Suprapubic skin (tissue), 4 donors: ENCODE results near the gene IQCB1. TPM values are rescaled to one million over a fixed set of nuclear protein-coding genes. Genes with fewer than 3 reads are reported as not detected.
A peak's percentile ranks its signal among the peaks of the same experiment; 100 is the strongest.

Source experiments
- DNase-seq, 2 donors: peaks; one replicate each; pipeline ENCODE4 v3.0.0-alpha.2; 2019; ENCODE audit warnings: low spot score in 2 of 2
- H3K27ac ChIP-seq: fragments of 200-600 bp; sonication (generic); one replicate; pipeline ENCODE4 v1.5.1; 2019
- H3K27me3 ChIP-seq: fragments of 200-600 bp; sonication (generic); one replicate; pipeline ENCODE4 v1.5.1; 2019
- H3K36me3 ChIP-seq: fragments of 200-600 bp; sonication (generic); one replicate; pipeline ENCODE4 v1.5.1; 2019
- H3K4me1 ChIP-seq: fragments of 200-600 bp; sonication (generic); one replicate; pipeline ENCODE4 v1.5.1; 2019
- H3K4me3 ChIP-seq: fragments of 200-600 bp; sonication (generic); one replicate; pipeline ENCODE4 v1.5.1; 2019; ENCODE audit warnings: mild to moderate bottlenecking
- H3K9me3 ChIP-seq: fragments of 200-600 bp; sonication (generic); one replicate; pipeline ENCODE4 v1.5.1; 2019
- CTCF ChIP-seq, 2 donors: fragments of 200-600 bp in 1 of 2; fragments of 450-650 bp in 1 of 2; sonication (generic) in 1 of 2; IDR thresholded peaks; one replicate each; pipeline ENCODE4 v1.5.1; 2016 to 2019; ENCODE audit warnings: antibody characterized with exemption in 2 of 2, mild to moderate bottlenecking in 1 of 2, moderate library complexity in 1 of 2
- EP300 ChIP-seq: sonication (generic); formaldehyde crosslinking; IDR thresholded peaks from one replicate; pipeline ENCODE4 v1.6.1; 2017; ENCODE audit warnings: antibody characterized with exemption
- POLR2A ChIP-seq, 2 donors: fragments of 450-650 bp; IDR thresholded peaks; one replicate each; pipeline ENCODE4 v1.6.1; 2017; ENCODE audit warnings: antibody characterized with exemption in 2 of 2, mild to moderate bottlenecking in 2 of 2, moderate library complexity in 2 of 2
- POLR2AphosphoS5 ChIP-seq, 3 donors: sonication (generic); formaldehyde crosslinking; IDR thresholded peaks; one replicate each; pipeline ENCODE4 v1.6.1; 2017; ENCODE audit warnings: antibody characterized with exemption in 3 of 3
- WGBS: methylation state at CpG from one replicate; pipeline ENCODE4 v1.1.5; 2018; 5-methylcytosine and 5-hydroxymethylcytosine counted together
- total RNA-seq, 4 donors: library from RNA; depleted of rRNA; stranded (reverse); fragments of >200 nt; gene quantifications; one replicate each; pipeline ENCODE4 v1.1.0, GENCODE V29; 2016

Gene IQCB1
- 10 to 100 TPM in 3 of 4 donors, 1 to 10 TPM in 1; 8.1 to 35.8 (median 15.0) TPM for total RNA-seq

- H3K27ac ChIP-seq = peak within 1 kb of the TSS; percentile 84
- H3K4me3 ChIP-seq = peak within 1 kb of the TSS; percentile 69
- TF ChIP-seq POLR2AphosphoS5 (IDR thresholded peaks at IDR 0.05) = no peak
- peak in 1 of 2 donors; percentile 65 for TF ChIP-seq POLR2A (IDR thresholded peaks at IDR 0.05)
- whole genome bisulfite sequencing = under 1% methylated on average over 41 of the region's 54 CpGs
- DNase-seq = peak; percentile 96 to 97
- no peaks in the 10 kb centered on the region for H3K36me3 ChIP-seq
- H3K27me3 ChIP-seq = no peaks in the 10 kb centered on the region
- no peaks in the 10 kb centered on the region for H3K9me3 ChIP-seq
- peaks cover 22% of the 10 kb centered on the region for H3K4me1 ChIP-seq
Observed at GRCh38 chr3:121834671-121835464, at the start of gene IQCB1, which contains the start of gene EAF2. IQCB1 (minus strand) TSS chr3:121835060; CDS start chr3:121828960, 6,100 bp downstream. EAF2 (plus strand) TSS chr3:121835209; CDS start chr3:121835286, 77 bp downstream.

- WGBS = 36% methylated on average over 1 of the region's 1 CpG
- Histone ChIP-seq H3K4me1 (no peaks in the 10 kb centered on the region), H3K4me3 (no peak overlapping the region), H3K9me3 (no peaks in the 10 kb centered on the region), H3K27ac (no peak overlapping the region), H3K27me3 (no peaks in the 10 kb centered on the region), H3K36me3 (no peaks in the 10 kb centered on the region)
- no peak for DNase-seq
- no peak for TF ChIP-seq POLR2AphosphoS5 (IDR thresholded peaks at IDR 0.05)
- TF ChIP-seq CTCF (IDR thresholded peaks at IDR 0.05) = no peak
- TF ChIP-seq POLR2A (IDR thresholded peaks at IDR 0.05) = no peak
- no peak for TF ChIP-seq EP300
Observed at GRCh38 chr3:121883507-121883906, 48.6 kb upstream of the IQCB1 start.

- Histone ChIP-seq H3K4me1 (no peaks in the 10 kb centered on the region), H3K27ac (no peak overlapping the region), H3K36me3 (no peaks in the 10 kb centered on the region), H3K9me3 (no peaks in the 10 kb centered on the region), H3K27me3 (no peaks in the 10 kb centered on the region), H3K4me3 (no peak overlapping the region)
- 59% methylated on average over 1 of the region's 1 CpG for WGBS
- DNase-seq = no peak
- TF ChIP-seq EP300 = no peak
- TF ChIP-seq CTCF (IDR thresholded peaks at IDR 0.05) = no peak
- TF ChIP-seq POLR2A (IDR thresholded peaks at IDR 0.05) = no peak
- no peak for TF ChIP-seq POLR2AphosphoS5 (IDR thresholded peaks at IDR 0.05)
Observed at GRCh38 chr3:121878411-121878810, 43.6 kb upstream of the IQCB1 start.

GRCh38 chr3:121871430-121871829, 36.6 kb upstream of the IQCB1 start:
- WGBS = 80% methylated on average over 1 of the region's 1 CpG
- no peaks in the 10 kb centered on the region for H3K4me1 ChIP-seq
- no peaks in the 10 kb centered on the region for H3K9me3 ChIP-seq
- DNase-seq = no peak
- no peak overlapping the region for H3K4me3 ChIP-seq
- H3K27ac ChIP-seq = no peak overlapping the region
- H3K27me3 ChIP-seq = no peaks in the 10 kb centered on the region
- H3K36me3 ChIP-seq = no peaks in the 10 kb centered on the region
- TF ChIP-seq CTCF (IDR thresholded peaks at IDR 0.05) (no peak), POLR2A (IDR thresholded peaks at IDR 0.05) (no peak), POLR2AphosphoS5 (IDR thresholded peaks at IDR 0.05) (no peak), EP300 (no peak)

- no peak for DNase-seq
- H3K4me1 ChIP-seq = no peaks in the 10 kb centered on the region
- no peak overlapping the region for H3K4me3 ChIP-seq
- H3K9me3 ChIP-seq = no peaks in the 10 kb centered on the region
- H3K27me3 ChIP-seq = no peaks in the 10 kb centered on the region
- no peaks in the 10 kb centered on the region for H3K36me3 ChIP-seq
- TF ChIP-seq EP300 = no peak
- TF ChIP-seq CTCF (IDR thresholded peaks at IDR 0.05) = no peak
- no peak for TF ChIP-seq POLR2AphosphoS5 (IDR thresholded peaks at IDR 0.05)
- TF ChIP-seq POLR2A (IDR thresholded peaks at IDR 0.05) = no peak
- H3K27ac ChIP-seq = no peak overlapping the region
Observed at GRCh38 chr3:121870717-121871116, 35.9 kb upstream of the IQCB1 start.
